Left ventricle myocardium inferior (tissue), 1 donor: Measurements from ENCODE around the gene ETV1. TPM values are rescaled to one million over a fixed set of nuclear protein-coding genes. Genes with fewer than 3 reads are reported as not detected.

Source experiments
- DNase-seq: peaks from one replicate; pipeline ENCODE4 v3.0.0-alpha.2; 2020
- H3K27ac ChIP-seq: fragments of 200-600 bp; replicated peaks from 2 replicates; pipeline ENCODE4 v1.8.0; 2021
- H3K27me3 ChIP-seq: fragments of 200-600 bp; 2 replicates; pipeline ENCODE4 v1.8.0; 2021; ENCODE audit warnings: low read depth
- H3K36me3 ChIP-seq: fragments of 200-600 bp; 2 replicates; pipeline ENCODE4 v1.8.0; 2021
- H3K4me1 ChIP-seq: fragments of 200-600 bp; 2 replicates; pipeline ENCODE4 v1.8.0; 2021
- H3K4me3 ChIP-seq: fragments of 200-600 bp; 2 replicates; pipeline ENCODE4 v1.8.0; 2021; ENCODE audit warnings: mild to moderate bottlenecking, moderate library complexity
- H3K9me3 ChIP-seq: fragments of 200-600 bp; replicated peaks from 2 replicates; pipeline ENCODE4 v1.8.0; 2021
- intact Hi-C: fragments of 100-400 bp; cut with micrococcal nuclease; formaldehyde crosslinking; loops from one replicate; pipeline ENCODE4 v1.11.0; 2022
- total RNA-seq: library from RNA; stranded (reverse); fragmentation: NEBNext Ultra II Directional; extraction: Animal tissue kit (Norgen Biotek cat#: 25700); gene quantifications from one replicate; pipeline ENCODE4 v1.2.1, GENCODE V29; 2021
- TF ChIP-seq, protein P1 (sequence below): fragments of 200-600 bp; IDR thresholded peaks from 2 replicates; pipeline ENCODE4 v1.8.0; 2021; ENCODE audit warnings: antibody characterized with exemption, mild to moderate bottlenecking, borderline replicate concordance
- donor health status: DM: no; HTN: yes; CAD: no; lungs with severe emphysema.

ETV1 gene
- total RNA-seq, 1 donor from 2014 or later = 59.7 TPM

DNA sequence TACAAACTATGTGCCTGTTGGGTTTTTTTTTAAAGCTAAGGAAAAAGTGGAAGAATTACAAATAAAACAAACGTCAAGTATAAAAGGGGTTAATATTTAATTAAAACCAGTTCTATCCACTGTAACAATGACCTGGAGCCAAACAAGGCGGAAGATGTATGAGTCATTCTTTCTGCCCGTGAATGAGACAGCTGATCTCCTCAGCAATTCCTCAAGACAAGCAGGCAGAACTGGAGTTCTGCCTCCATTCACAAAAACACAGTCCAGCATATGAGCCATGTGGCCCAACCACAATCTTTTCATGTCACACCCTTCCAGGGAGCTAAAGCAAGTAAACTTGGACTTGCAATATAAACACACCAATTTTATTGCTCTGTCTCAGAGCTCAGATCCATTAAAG is 8.4 kb downstream of the ETV1 start:
- peak overlapping the region; percentile 36 for H3K4me3 ChIP-seq
- H3K27me3 ChIP-seq = no peaks in the 10 kb centered on the region
- H3K4me1 ChIP-seq = peaks cover 79% of the 10 kb centered on the region
- peaks cover 10% of the 10 kb centered on the region for H3K36me3 ChIP-seq
- no peaks in the 10 kb centered on the region for H3K9me3 ChIP-seq
- no peak for DNase-seq
- intact Hi-C loops = no loop called here
- TF ChIP-seq, protein P1, sequence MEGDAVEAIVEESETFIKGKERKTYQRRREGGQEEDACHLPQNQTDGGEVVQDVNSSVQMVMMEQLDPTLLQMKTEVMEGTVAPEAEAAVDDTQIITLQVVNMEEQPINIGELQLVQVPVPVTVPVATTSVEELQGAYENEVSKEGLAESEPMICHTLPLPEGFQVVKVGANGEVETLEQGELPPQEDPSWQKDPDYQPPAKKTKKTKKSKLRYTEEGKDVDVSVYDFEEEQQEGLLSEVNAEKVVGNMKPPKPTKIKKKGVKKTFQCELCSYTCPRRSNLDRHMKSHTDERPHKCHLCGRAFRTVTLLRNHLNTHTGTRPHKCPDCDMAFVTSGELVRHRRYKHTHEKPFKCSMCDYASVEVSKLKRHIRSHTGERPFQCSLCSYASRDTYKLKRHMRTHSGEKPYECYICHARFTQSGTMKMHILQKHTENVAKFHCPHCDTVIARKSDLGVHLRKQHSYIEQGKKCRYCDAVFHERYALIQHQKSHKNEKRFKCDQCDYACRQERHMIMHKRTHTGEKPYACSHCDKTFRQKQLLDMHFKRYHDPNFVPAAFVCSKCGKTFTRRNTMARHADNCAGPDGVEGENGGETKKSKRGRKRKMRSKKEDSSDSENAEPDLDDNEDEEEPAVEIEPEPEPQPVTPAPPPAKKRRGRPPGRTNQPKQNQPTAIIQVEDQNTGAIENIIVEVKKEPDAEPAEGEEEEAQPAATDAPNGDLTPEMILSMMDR = no peak
- H3K27ac ChIP-seq = peak overlapping the region; percentile 62

DNA sequence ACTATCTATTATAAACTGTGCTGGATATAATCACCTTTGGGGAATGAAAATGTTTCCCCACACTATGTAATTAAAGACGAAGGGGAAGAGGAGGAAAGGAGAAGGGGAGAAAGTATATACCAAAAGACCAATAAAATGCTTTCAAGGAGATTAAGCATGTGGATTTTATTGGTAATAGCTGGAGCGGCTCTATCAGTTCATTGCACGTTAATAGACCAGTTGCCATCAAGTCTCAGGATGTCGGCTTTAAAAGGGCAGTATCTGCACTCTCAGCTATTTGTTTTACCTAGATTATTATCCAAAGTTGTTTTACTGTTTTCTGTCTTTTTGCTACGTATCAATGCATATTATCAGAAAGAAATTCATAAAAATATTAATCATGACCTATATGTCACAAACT is 9.0 kb downstream of the ETV1 start:
- Histone ChIP-seq H3K9me3 (no peaks in the 10 kb centered on the region), H3K27me3 (no peaks in the 10 kb centered on the region), H3K4me3 (peak overlapping the region; percentile 36), H3K27ac (peak overlapping the region; percentile 62), H3K36me3 (peaks cover 13% of the 10 kb centered on the region), H3K4me1 (peaks cover 73% of the 10 kb centered on the region)
- DNase-seq = no peak
- intact Hi-C loops = no loop called here
- TF ChIP-seq, protein P1 = no peak

DNA sequence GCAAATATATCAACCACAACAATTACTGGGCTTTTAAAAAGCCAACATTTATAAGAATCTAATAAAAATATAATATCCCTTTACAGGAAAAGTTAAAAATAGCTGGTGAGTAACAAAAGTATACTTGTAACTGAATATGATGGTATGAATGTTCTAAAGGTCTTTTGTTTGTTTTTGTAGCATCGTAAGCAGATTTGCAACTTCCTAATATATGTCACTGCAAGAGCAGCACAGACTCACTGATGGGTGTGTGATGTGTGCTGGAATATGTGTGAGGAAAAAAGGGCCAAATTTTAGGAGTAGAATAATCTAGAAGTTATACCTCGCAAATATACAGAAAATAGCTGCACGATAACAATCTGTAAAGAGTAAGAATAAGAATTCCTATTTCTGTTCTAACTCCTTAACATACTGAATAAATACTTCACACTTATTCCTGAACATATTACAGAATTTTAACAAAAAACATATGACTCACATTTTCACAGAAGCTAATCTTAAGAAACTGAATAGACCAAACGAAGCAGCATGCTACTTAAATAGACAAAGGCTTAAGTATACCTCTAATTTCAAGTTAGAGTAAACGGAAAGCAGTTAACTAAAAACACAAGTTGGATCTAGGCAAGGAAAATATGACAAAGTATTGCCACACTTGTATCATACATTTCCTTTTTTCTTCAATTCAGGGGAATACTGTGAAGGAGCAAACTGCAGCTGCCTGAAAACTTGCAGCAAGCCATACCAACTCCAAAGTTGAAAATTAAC is 9.6 kb downstream of the ETV1 start:
- Histone ChIP-seq H3K9me3 (no peaks in the 10 kb centered on the region), H3K27me3 (no peaks in the 10 kb centered on the region), H3K27ac (peak overlapping the region; percentile 62), H3K4me3 (peak overlapping the region; percentile 36), H3K4me1 (peaks cover 67% of the 10 kb centered on the region), H3K36me3 (peaks cover 18% of the 10 kb centered on the region)
- TF ChIP-seq, protein P1 = no peak
- intact Hi-C loops = no loop called here
- DNase-seq = no peak

DNA sequence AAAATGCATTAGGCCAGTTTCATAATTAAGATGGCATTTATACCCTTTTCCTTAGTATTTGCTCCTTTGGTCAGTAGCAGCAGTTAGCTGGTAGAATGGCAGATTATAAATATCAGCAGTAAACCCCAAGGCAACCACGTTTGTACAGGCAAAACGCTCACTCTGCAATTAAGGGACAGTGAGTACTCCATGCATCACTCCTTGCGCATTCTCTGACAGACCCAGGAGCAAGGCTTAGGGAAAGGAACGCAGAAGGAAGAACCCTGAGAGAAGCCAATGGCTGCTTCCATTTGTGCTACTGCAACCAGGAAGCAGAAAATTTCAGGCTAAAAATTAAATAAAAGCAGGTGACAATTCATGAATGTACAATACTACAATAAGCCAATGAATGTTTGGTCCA is 12.9 kb downstream of the ETV1 start:
- Histone ChIP-seq H3K27me3 (no peaks in the 10 kb centered on the region), H3K36me3 (peaks cover 30% of the 10 kb centered on the region), H3K4me1 (peaks cover 43% of the 10 kb centered on the region), H3K9me3 (no peaks in the 10 kb centered on the region), H3K4me3 (no peak overlapping the region), H3K27ac (no peak overlapping the region)
- intact Hi-C loops = no loop called here
- TF ChIP-seq, protein P1 = no peak
- DNase-seq = no peak

DNA sequence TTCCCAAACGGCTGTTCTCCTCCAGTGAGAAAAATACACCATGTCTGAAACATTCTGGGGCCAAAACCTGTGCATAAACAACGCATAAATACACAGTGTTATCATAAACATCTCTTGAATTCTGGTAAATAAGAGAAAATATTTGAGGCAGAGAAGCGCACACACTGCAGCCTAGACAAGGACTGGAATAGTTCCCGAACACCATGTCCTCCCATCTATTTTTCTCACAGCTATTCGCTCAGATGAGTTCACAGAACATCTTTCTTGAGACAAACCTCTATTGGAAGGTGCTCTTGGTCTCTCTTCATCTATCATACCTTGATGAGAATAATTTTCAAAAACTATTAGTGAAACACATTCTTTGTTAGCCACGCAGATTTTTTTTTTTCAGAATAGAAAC is 24.4 kb downstream of the ETV1 start:
- Histone ChIP-seq H3K36me3 (no peaks in the 10 kb centered on the region), H3K9me3 (no peaks in the 10 kb centered on the region), H3K4me3 (no peak overlapping the region), H3K27me3 (no peaks in the 10 kb centered on the region), H3K27ac (no peak overlapping the region), H3K4me1 (no peaks in the 10 kb centered on the region)
- TF ChIP-seq, protein P1 = no peak
- DNase-seq = no peak
- intact Hi-C loops = no loop called here
